GM19023 (cell line): ENCODE data around the gene S1PR2.
"Not testable (repeated sequence)": the region's sequence is repeated elsewhere in the genome, so short reads cannot be mapped to it uniquely, and the experiment has no call there.

Experiments
- ATAC-seq: cut with Tn5 transposase; IDR thresholded peaks from one replicate; pipeline ENCODE4 v1.9.1; 2021; ENCODE audit warnings: mild to moderate bottlenecking, moderate library complexity; ENCODE audit not compliant: unreplicated experiment

S1PR2 gene

GRCh38 chr19:10193790-10194499 lies 37.2 kb downstream of the S1PR2 start:
- ATAC-seq = peak; percentile 11

DNA sequence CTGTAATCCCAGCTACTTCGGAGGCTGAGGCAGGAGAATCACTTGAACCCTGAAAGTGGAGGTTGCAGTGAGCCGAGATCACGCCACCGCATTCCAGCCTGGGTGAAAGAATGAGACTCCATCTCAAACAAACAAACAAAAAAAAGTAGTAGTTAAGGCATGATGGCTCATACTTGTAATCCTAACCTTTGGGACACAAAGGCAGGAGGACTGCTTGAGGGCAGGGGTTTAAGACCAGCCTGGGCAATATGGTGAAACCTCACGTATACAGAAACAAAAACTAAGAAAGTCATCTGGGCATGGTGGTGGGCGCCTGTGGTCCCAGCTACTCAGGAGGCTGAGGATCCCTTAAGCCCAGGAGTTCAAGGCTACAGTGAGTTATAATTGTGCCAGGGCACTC lies 38.2 kb downstream of the S1PR2 start:
- ATAC-seq = no peak

- ATAC-seq = no peak
Observed at GRCh38 chr19:10191347-10191746, 39.8 kb downstream of the S1PR2 start.

DNA sequence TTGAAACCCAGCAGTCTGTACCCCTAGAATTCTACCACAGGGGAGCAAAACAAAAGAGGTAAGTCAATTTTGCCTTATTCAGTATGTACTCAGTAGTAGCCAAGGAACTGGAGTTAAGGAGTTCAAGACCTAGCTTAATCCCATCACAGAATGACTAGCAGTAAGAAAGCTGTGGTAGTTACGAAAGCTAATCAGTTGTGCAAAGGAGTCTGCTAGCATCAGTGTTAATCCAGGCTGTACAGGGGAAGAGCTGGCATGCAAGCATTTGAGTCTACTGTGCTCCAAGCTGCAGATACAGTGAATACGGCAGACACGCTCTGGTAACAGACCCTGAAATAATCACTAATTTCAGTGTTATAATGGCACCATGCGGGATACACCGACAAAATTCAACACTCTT lies 41.1 kb downstream of the S1PR2 start:
- ATAC-seq = no peak

DNA sequence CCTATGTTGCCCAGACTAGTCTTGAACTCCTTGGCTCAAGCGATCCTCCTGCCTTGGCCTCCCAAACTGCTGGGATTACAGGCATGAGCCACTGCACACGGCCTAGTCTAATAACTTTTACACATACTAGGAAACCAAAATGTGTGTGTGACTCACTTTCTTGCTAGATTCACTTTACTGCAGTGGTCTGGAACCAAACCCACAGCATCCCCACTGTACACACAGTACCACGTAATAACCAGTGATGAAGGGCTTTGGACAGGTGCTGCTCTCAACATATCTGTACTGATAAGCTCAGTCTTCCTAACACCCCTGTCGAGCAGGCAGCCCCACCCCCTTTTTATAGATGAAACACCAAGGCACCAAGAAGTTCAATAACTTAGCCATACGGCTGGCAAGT lies 41.5 kb downstream of the S1PR2 start:
- no peak for ATAC-seq

- ATAC-seq = no peak
Observed at GRCh38 chr19:10187315-10187714, 43.8 kb downstream of the S1PR2 start.

GRCh38 chr19:10184636-10185035 lies 46.5 kb downstream of the S1PR2 start:
- no peak for ATAC-seq

DNA sequence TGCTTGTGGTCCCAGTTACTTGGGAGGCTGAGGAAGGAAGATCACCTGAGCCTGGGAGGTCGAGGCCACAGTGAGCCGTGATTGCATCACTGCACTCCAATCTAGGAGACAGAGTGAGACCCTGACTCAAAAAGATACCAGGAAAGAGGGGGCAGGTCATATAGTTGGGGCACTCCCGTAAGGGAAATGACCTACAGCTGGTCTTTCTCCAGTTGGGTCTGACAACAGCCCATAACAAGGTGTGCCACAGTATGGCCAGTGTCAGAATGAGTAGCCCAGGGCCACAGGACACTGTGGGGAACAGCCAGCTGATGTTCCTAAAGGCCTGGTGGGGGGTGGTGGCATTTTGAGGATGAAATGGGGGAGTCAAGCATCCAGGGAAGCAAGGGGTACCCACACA lies 47.2 kb downstream of the S1PR2 start:
- ATAC-seq = no peak

DNA sequence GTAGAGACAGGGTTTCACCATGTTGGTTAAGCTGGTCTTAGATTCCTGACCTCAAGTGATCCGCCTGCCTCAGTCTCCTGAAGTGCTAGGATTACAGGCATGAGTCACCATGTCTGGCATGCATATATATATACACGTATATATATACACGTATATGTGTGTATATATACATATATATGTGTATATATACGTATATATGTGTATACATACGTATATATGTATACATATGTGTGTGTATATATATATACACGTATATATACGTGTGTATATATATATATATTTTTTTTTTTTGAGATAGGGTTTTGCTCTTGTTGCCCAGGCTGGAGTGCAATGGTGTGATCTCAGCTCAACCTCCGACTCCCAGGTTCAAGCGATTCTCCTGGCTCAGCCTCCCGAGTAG lies 48.3 kb downstream of the S1PR2 start:
- no peak for ATAC-seq

- ATAC-seq = no peak
Observed at GRCh38 chr19:10182076-10182475, 49.1 kb downstream of the S1PR2 start.

DNA sequence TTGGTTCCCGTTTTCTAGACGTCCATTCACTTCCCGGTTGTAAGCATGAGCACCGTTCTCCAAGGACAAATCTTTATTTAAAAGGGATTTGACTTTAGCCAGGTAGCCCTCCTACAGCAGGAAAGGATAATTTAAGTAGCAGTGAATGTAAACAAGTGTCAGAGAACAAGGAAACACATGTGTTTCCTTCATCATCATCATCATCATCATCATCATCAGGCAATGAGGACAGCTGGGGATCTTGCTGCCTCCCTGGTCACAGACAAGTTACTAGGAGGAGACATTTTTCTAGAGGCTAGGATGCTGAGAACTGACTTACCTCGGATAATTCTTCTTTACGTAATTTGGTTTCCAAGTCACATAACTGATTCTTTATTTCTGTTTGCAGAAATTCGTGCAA lies 50.7 kb downstream of the S1PR2 start:
- no peak for ATAC-seq

GRCh38 chr19:10180024-10180423 lies 51.1 kb downstream of the S1PR2 start:
- ATAC-seq = not testable (repeated sequence)

DNA sequence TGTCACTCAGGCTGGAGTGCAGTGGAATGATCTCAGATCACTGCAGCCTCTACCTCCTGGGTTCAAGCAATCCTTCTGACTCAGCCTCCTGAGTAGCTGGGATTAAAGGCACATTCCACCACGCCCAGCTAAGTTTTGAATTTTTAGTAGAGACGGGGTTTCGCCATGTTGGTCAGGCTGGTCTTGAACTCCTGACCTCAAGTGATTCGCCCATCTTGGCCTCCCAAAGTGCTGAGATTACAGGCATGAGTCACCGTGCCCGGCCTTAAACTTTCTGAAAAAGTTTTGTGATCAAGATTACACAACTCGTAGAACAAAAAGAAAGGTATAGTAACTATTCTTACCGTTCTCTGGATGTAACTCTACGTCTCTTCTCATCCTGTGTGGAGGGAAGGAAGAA lies 57.6 kb downstream of the S1PR2 start:
- ATAC-seq = no peak
